Stimulated activated CD8-positive, alpha-beta memory T cell treated with anti-CD3 and anti-CD28 coated beads, Interleukin-12 subunit alpha, Interleukin-12 subunit beta, amount 100 ng/mL, for 1 hour (primary cell): ENCODE data around the gene NXNL2.

Source experiments
- DNase-seq: peaks from one replicate; pipeline ENCODE4 v3.0.0-alpha.2; 2020; ENCODE audit warnings: low read depth

Gene NXNL2

DNA sequence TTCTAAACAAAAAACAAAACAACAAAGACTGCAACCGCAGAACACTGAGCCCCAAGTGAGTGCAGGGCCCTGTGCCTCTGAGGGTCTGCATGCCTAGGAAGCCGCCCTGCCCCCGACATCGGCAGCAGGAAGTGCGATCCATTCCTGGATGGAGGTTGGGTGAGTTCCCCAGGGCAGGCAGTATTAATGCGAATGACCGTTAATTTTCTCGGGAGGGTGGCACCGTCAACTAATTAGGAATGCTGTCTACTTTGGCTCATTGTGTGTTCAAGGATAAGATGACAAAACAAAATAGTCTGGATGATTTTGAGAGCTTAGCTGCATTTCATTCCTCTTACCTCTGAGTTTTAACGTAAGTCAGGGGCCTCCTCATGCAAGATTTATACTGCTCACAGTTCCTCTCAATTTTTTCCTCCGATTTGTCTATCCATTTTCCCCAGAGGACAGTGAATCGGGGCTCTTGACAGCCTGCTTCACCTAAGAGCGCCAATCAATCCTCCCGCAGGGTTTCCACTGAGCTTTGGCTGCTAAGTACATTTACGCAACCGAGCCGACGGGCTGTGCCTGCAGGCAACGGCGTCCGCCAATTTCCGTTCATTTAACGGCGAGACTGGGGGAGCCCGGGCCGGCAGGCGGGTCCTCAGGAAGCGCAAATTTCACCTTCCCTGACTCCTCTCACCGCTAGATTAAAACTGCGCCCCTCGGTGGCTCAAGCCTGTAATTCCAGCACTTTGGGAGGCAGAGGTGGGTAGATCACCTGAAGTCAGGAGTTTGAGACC is 2.9 kb upstream of the NXNL2 start:
- no peak for DNase-seq

DNA sequence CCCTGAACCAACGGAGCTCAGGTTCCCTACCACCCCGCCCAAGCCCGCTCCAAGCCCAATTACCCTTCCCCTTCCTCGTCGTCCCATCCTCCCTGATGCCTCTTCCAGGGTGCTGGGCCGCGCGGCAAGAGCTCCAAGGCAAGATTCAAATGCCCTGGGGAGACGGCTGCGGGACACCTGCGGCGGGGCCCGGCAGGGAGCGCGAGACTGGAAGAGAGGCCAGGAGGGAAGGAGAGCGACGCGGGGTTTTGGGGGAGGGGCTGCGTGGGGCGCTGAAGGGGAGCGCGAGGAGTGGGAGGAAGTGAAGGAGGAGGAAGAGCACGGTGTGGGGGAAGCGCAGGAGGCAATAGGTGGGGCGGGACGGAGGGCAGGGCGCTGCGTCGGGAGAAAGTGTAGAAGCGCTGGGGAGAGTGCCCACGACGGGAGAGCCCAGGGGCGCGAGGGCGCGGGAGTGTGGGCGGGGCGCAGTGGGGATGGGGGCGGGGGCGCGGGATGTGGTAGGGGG is 975 bp upstream of the NXNL2 start:
- no peak for DNase-seq

DNA sequence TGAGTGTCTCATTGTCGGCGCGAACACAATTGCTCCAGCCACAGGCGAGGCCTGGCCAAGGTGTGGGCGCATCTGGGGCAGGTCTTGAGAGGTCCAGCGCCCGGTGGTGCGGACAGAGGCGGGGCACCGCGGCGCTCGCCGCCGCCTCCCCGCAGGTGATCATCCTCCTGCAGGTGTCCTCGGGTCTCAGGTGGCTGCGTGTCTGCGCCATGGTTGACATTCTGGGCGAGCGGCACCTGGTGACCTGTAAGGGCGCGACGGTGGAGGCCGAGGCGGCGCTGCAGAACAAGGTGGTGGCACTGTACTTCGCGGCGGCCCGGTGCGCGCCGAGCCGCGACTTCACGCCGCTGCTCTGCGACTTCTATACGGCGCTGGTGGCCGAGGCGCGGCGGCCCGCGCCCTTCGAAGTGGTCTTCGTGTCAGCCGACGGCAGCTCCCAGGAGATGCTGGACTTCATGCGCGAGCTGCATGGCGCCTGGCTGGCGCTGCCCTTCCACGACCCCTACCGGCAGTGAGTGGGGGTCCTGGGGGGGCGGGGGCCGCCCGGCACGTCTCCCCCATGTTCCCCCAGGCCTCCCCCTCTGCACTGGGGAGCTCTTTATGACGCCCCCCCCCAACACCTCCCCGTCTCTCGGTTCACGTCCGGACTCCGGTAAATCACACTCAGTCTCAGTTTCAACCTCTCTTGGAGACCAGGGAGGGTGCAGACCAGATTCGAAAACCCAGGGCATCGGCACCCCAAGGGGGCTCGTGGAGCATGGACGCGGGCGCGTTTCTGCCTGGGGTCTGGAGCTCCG is 446 bp downstream of the NXNL2 start:
- no peak for DNase-seq

DNA sequence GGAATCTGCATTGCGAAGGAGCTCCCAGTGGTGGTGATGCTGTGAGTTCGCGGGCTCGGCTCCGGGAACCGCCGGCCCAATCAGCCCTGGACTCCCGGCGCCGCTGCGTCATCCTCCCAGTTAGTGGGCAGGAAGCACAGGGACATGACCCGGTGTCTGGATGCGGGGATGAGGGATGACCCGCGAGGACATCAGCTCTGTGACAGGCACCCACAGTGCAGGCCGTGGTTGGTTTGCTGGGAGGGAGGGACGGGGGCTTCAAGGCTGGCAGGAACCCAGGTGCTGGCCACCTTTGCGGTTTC is 996 bp downstream of the NXNL2 start:
- DNase-seq = no peak

DNA sequence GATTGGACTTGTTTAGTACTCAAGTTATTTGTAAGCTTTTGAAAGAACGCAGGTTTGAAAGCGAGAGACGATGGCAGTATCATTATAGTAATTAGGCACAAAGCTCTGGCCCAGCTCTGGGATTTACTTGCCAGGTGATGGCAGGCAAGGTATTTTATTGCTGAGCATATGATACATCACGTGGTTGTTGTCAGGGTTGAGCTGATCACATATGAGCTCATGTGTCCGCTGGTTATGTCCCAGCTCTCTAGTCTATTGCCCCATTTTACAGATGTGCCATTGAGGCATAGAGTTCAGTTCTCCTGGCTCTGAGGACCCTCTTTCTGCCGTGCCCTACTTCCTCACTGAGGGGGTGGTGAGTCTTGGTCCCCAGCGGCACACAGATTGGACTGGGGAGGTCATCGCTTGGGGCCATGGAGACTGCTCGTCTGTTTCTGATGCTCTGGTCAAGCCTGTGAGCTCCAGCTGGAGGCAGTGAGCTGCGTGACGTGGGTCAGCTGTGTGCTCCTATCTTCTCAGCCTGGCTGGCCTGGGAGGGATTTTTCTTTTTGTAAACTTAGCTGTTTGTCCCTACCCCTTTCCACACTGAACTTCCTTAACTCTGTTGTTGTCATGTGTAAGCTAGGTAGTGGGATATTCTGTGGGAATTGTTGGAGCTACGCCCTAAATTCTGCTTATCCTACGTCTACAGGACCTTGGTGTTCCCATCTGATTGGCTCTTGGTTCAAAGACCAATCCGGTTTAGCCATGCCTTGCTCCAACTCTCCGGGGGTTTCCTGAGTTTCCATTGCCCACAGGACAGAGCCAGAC is 2.2 kb downstream of the NXNL2 start:
- DNase-seq = no peak

DNA sequence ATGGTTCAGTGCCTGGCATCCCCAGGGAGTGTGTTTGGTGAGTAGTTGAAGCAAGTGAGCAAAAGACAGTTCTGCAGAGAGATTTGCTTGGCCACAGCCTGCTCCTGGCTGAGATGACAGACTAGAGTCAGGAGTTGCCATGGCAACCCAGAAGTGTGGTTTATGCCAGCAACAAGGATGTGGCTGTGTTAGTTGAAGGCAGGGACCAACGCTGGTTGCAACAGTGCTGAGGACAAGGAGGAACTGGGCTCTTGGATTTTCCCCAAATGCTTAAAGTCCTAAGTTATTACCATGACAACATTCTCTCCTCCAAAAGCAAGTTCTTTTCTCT is 2.7 kb downstream of the NXNL2 start:
- DNase-seq = no peak

DNA sequence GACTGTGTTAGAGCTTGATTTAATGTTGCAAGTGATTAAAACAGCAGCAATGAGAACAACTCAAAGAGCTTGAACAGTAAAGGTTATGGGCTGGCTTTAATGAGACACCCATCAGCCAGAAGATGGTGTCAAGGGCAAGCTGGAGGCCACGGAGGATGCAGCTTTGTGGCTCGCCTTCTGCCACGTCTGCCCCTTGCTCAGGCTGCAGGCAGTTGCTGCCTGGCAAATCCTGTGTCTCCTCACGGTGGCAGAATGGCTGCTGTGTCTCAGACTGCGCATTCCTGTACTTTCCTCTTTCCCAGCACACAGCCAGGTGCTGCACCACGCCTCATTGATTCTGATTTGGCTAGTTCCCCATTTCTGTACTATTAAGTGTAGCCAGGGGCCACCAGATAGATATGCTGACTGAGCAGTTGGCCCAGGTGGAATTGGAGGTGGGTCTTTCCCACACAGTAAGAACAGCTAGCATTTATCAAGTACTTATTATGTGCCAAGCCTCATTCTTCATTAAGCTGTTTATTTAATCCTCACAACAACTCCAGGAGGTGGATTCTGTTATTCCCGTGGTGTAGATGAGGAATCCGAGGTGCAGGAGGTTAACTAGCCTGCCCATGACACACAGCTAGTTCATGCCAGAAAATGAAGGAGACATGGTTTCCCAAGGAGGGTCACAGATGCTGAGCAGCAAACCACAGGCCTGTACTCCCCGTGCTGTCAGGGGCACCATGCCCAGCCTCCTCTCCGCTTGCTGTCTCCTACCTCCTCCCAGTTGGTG is 3.5 kb downstream of the NXNL2 start:
- no peak for DNase-seq

DNA sequence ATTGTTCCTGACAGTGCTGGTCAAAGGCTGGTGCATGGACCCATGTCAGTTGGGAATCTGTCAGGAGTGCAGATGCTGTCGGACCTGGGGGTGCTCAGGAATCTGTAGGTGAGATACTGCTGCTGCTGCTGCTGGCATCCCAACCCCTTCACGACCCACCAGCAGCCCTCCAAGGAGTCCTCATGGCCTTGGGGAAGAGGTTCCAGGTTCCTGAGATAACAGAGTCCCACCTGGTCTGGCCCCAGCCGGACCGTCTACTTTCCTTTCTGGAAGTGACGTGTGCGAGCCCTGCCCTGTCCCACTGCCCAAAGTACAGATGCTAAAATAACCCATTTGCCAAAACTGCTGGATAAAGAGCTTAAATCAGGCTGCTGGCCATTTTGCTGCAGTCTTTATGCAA is 4.3 kb downstream of the NXNL2 start:
- DNase-seq = no peak

DNA sequence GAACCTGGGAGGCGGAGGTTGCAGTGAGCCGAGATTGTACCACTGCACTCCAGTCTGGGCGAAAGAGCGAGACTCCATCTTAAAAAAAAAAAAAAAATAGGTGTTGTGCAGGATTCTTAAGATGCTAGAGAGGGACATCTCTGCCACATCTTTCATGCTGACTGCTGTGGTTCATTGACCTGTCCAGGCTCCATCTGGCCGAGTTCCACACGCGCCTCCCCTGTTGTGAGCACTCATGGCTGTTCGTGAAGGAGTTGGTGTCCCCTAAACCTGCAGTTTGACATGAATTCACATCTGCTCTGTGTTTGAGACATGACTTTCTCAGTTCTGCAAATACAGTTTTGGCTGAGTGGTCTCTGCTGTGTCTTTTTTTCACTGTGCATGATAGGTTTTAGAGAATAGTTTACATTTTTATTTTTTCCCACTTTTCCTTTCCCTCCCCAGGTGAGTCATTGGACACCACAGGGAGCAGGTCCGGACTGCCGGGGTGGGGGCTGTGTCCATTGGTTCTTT is 5.3 kb downstream of the NXNL2 start:
- DNase-seq = no peak

DNA sequence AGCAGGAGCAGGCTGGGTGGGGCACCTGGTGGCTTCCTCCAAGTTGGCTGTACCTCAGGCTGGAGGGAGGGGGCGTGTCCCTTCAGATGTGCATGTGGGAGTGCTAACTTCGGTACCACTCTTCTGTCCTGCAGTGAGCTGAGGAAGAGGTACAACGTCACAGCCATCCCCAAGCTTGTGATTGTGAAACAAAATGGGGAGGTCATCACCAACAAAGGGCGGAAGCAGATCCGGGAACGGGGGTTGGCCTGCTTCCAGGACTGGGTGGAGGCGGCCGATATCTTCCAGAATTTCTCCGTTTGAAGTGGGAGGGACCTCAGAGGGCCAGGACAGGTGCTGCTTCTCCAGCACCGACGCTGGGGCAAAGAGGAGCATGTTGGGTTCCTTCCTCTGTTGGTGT is 9.3 kb downstream of the NXNL2 start:
- DNase-seq = no peak

DNA sequence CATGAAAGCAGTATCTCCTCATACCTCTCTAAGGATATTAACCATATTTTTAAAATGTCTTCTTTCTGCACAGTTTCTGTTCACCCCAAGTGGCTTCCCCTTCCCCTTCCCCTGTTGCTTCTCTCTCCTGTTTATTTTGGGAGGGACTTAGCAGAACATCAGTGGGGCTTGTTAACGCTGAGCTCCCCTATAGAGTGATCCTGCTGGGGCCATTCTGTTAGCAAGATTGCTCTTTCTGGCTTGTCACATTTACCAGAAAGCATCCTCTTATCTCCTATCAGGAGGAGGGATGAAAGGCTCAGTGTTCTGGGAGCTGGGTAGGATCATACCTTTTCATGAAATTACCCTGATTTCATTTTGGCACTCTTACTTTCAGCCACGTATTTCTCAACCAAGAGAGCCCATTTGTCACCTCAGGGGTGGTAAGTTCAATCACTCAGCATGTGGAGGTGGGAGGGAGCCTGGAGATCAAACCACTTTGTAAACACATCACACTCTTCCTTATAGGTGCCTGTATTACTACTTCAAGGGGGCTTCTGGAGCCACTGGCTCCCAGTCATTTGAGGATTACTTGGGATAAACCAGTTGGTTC is 16.7 kb downstream of the NXNL2 start:
- no peak for DNase-seq

DNA sequence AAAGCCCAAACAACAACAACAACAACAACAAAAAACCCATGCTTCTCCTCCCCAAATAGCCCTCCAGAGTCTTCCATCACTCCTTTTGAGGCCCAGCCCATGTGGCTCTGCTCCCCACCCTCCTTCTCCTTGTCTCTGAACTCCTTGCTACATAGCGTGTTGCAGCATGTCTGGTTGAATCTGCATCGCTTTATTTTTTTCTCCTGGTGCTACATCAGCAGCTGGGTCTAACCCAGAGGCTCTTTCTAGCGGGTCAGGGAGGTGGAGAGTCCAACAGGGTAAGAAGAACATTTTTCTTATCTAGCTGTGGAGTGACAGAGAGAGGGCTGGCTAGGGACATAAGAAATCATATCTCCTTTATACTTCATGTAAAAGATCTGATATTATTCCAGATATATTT is 18.4 kb downstream of the NXNL2 start:
- no peak for DNase-seq

DNA sequence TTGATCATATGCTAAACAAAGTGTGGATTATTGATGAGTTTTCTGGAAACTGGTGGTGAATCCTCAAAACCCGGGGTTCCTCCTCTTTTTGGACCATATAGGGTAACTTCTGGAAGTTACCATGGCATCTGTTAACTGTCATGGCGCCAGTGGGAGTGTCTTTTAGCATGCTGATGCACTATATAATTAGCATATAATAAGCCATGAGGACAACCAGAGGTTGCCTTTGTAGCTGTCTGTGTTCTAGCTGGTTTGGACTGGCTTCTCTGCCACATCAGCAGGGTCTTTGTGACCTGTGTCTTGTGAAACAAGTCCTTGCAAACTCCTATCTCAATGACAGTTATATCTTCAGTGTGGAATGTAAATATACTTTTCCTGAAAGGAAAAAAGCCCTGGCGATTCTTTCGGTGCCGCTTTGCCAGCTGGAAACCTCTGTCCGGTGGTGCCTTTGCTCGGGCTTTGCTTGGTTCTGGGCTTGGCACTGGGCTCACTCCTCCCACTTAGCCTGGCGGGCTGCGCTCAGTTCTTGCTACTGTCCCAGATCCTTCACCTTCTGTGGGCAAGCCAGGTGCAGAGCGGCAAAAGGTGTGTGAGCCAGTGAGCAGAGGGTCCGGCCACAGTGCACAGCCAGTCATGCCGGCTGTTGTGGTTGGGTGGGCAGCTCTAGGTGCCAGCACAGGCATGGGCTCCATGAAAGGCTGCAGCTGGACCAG is 20.4 kb downstream of the NXNL2 start:
- DNase-seq = no peak

DNA sequence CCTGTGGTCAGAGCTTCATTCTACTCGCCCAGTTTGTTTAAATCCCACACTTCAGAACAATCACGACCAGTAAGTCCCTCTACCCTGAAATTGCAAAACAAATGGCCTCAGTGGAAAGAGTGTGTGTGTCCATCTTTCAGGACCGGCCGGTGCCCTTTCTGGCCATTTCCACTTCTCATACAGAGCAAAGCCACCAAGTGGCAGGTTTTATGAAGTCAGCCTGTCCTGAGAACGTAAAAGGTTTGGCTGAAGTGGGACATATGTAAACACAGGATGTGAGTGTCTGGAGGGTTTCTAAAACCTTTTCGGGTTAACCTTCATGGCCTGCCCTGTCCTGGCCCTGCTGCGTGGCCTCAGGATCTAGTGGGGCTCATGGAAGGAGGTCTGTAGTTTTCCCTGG is 24.7 kb downstream of the NXNL2 start:
- no peak for DNase-seq

DNA sequence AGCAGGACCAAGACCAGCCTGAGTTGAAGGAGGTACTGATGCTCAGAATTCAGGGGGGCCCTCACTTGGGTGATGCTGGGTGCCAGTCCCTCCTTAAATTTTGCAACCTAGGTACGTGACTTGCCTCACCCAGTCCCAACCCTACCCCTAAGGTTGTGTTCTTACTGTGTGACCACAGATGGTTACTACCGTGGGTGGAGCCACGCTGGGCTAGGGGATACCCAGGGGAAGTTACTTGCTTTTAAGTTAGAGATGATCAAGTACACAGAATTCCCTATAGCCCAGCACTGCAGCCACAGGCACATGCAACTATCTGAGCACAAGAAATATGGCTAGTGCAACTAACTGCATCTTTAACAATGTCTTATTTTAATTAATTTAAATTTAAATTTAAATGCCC is 32.9 kb downstream of the NXNL2 start:
- no peak for DNase-seq

DNA sequence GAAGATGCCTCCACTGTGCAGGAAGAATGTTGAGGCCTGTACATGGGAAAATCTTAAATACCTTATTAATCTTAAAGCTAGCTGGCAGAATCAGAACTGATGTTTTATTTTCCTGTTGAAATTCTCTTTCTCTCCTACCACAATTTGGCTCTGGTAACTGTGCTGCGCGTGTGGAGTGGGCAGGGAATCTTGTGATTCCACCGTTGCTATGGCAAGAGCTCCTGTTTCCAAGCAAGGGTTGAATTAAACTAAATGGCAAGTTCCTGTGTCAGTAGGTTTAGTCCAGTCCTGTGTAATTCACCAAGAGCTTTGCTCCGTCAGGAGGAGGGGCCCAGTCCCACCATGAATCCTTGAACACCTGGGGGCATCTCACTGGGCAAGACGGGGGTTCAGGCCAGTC is 36.4 kb downstream of the NXNL2 start:
- no peak for DNase-seq

DNA sequence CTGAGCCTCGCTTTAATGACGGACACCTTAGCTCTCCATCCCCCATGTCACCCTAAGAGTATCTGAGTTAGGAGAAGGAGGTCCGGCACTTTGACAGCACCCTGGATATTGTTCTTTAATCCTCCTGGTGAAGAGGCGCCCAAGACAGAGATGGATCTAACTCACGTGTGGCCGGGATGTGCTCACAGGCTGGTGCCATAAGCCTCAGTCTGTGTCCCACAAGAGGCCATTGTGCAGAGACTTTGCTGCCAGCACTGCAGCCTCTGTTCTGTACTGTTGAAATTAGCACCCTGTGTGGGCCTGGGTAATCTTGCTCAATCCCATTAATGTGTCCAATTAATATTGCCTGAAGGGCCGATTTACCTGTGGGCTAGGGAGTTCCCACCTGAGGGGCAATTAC is 37.7 kb downstream of the NXNL2 start:
- no peak for DNase-seq

DNA sequence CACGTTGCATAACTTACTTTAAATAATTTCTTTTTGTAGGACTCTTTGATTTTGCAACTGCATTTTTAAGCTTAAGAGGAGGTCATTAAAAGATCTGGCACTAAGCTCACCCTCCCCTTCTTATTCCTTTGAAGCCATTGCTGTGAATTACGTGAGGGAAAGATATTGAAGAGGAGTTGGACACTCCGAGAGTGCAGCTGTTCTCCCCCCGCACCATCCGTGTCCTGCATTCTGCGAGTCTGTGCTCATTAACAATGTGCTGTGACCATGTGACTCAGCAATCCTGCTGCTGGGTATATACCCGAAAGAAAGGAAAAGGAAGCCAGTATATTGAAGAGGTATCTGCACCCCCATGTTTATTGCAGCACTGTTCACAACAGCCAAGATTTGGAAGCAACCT is 40.0 kb downstream of the NXNL2 start:
- no peak for DNase-seq

DNA sequence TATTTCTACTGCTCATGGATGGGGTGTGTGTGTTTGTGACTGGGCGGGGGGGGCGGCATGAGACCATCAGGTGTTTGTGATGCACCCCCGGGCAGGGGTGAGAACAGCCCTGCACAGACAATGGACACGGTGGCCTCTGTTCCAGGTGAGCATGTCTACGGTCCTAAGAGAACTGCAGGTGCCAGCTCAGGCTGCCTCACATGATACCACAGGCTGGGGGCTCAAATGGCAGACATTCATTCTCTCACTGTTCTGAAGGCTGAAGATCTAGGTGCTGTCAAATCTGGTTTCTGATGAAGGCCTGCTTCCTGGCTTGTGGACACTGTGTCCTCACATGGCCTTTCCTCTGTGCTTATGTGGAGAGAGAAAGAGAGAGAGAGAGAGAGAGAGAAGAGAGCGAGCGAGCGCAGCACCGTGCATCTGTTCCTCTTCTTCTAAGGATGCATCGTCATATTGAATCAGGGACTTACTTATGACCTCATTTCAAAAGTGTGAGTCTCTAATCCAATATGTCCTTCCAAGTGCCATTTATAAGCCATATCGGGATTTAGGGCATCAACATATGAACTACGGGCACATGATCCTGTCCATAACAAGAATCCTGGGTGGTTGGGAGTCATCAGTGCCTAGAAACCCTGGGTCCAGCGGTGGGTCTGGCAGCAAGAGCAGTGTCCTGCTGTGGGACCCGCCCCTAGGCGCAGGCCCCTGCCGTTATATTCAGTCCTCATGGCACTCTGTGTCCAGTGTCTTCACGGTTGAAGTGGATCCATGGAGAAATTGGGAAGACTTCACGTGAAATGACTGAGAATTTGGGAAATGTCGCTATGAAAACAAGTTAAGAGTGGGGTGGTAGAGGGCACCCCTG is 42.5 kb downstream of the NXNL2 start:
- DNase-seq = no peak
